AG09319 (cell line): ENCODE measurements around the gene KHDRBS1.
"Not testable (repeated sequence)": the region's sequence is repeated elsewhere in the genome, so short reads cannot be mapped to it uniquely, and the experiment has no call there.

Experiments used
- DNase-seq: peaks from one replicate; pipeline ENCODE4 v3.0.0-alpha.2; 2010; ENCODE audit warnings: low read depth; ENCODE audit errors: extremely low read depth
- TF ChIP-seq, protein P1 (sequence below): IDR thresholded peaks from 2 replicates; pipeline ENCODE4 v1.5.1; 2011; ENCODE audit warnings: low read depth, mild to moderate bottlenecking, inconsistent platforms, low read length, moderate library complexity

KHDRBS1 gene

GRCh38 chr1:32014199-32014947, 705 bp downstream of the KHDRBS1 start:
- TF ChIP-seq, protein P1, sequence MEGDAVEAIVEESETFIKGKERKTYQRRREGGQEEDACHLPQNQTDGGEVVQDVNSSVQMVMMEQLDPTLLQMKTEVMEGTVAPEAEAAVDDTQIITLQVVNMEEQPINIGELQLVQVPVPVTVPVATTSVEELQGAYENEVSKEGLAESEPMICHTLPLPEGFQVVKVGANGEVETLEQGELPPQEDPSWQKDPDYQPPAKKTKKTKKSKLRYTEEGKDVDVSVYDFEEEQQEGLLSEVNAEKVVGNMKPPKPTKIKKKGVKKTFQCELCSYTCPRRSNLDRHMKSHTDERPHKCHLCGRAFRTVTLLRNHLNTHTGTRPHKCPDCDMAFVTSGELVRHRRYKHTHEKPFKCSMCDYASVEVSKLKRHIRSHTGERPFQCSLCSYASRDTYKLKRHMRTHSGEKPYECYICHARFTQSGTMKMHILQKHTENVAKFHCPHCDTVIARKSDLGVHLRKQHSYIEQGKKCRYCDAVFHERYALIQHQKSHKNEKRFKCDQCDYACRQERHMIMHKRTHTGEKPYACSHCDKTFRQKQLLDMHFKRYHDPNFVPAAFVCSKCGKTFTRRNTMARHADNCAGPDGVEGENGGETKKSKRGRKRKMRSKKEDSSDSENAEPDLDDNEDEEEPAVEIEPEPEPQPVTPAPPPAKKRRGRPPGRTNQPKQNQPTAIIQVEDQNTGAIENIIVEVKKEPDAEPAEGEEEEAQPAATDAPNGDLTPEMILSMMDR: no peak
- no peak for DNase-seq

- TF ChIP-seq, protein P1: no peak
These were observed 1.2 kb downstream of the KHDRBS1 start for GRCh38 chr1:32014948-32015273.

DNA sequence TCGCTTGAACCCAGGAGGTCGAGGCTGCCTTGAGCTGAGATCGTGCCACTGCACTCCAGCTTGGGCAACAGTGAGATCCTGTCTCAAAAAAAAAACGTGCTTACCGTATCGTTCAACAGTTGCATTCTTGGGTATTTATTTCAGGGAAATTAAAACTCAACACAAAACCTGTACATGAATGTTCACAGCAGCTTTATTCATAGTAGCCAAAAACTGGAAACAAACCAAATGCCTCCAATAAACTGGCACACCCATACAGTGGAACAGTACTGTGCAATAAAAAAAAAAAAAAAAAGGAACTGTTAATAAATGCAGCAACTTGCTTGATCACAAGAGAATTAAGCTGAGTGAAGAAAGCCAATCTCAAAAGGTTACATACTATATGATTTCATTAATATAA, 6.7 kb downstream of the KHDRBS1 start:
- DNase-seq: no peak
- TF ChIP-seq, protein P1: no peak

More at GRCh38 chr1:32014948-32015273, 1.2 kb downstream of the KHDRBS1 start:
- no peak for DNase-seq

DNA sequence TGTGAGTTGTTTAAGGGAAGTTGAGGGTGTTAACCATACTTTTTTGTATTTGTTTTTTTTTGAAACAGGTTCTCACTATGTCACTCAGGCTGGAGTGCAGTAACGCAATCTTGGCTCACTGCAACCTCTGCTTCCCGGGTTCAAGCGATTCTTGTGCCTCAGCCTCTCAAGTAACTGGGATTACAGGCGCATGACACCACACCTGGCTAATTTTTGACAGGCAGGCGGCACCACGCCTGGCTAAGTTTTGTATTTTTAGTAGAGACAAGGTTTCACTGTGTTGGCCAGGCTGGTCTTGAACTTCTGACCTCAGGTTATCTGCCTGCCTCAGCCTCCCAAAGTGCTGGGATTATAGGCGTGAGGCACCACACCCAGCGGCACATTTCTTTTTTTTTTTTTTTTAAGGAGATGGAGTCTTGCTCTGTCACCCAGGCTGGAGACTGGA, 7.9 kb downstream of the KHDRBS1 start:
- not testable (repeated sequence) for DNase-seq

GRCh38 chr1:32023351-32023750, 9.7 kb downstream of the KHDRBS1 start:
- TF ChIP-seq, protein P1: no peak
- DNase-seq: no peak

DNA sequence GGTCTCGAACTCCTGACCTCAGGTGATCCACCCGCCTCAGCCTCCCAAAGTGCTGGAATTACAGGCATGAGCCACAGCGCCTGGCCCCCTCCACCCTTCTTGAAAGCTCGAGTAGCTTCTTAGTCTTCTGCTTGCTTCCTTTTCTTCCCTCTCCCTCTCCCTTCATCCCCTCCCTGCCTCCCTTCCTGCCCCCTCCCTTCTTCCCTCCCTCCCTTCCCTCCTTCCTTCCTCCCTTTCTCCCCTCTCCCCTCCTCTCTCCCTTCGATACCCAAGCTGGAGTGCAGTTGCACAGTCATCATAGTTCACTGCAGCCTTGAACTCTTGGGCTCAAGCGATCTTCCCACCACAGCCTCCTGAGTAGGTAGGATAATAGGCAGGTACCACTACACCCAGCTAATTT, 11.8 kb downstream of the KHDRBS1 start:
- TF ChIP-seq, protein P1: no peak
- DNase-seq: no peak

- TF ChIP-seq, protein P1: no peak
- DNase-seq: no peak
These were observed 15.1 kb downstream of the KHDRBS1 start for GRCh38 chr1:32028746-32029145.
